HG03354 (cell line): ENCODE measurements around the gene TPCN2.

Experiments
- ATAC-seq: cut with Tn5 transposase; IDR thresholded peaks from one replicate; pipeline ENCODE4 v1.9.1; 2021; ENCODE audit warnings: mild to moderate bottlenecking; ENCODE audit not compliant: unreplicated experiment, poor library complexity, severe bottlenecking

Gene TPCN2

GRCh38 chr11:69169479-69169878 lies 120.7 kb downstream of the TPCN2 start:
- ATAC-seq: no peak

GRCh38 chr11:69170704-69171103 lies 122.0 kb downstream of the TPCN2 start:
- ATAC-seq: no peak

GRCh38 chr11:69171476-69172240 lies 122.9 kb downstream of the TPCN2 start:
- no peak for ATAC-seq

DNA sequence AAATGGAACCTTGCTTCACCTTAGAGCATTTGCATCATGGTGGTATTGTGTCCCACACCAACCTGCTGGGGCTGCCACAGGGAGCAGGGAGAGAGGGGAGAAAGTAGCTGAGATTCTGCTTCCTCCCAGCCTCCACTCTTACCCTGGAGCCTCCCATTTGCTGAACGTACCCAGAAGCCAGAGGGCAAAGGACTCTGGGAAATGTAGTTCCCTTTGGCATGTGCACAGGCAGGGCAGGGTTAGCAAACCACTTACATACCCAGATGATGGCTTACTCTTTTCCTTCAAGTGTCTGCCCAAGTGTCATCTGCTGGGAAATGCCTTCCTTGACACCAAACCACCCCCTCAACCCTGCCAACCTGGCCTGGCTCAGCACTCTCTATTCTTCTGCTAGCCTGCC lies 123.9 kb downstream of the TPCN2 start:
- no peak for ATAC-seq

- ATAC-seq: no peak
Observed at GRCh38 chr11:69173331-69173730, 124.6 kb downstream of the TPCN2 start.

DNA sequence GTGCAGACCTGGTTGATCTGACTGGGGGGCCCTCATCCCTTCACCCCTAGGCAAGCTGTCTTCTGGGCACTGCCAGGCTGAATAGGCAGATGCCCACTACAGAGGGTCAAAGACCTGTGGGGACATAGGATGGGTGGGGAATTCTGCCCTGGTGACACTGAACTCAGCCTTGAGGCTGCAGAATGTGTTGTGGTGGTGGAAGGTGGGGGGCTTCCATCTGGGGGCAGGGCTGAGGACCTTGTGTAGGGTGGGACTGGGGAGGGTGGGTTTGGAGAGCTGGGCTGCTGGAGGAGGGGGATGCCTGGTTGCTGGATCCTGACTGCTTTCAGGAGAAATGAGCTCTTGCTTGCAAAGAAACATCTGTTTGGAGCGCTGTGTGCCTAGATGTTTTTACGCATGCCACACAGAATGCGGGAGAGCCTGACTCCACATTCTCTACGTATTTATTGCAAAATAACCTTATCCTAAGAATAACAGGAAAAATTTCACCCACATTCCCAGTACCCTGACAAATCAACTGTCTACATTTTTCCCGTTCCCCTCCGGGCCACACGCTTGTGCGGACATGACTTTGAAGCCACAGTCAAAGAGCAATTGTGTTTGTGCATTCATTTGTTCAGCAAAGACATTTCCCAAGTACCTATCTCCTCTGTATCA lies 125.3 kb downstream of the TPCN2 start:
- ATAC-seq: no peak

GRCh38 chr11:69174841-69175240 lies 126.1 kb downstream of the TPCN2 start:
- ATAC-seq: no peak

- ATAC-seq: no peak
Observed at GRCh38 chr11:69178819-69179482, 130.2 kb downstream of the TPCN2 start.

DNA sequence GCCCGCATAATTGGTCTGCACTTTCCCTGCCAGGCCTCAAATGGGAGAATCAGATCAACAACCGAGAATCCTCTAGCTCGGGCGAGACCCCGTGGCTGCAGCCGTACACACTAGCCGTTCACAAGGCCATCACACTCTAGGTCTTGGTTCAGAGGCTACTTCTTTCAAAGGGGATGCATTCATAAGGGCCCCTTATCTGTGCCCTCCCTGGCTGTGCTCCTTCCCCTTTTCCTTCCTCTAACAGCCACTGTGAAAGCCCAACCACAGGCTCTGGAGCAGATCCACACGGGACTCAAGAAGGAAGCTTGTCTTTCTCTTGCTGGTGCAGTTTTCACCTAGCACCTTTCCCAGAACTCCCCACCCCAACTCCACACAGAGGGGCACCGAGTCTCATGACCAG lies 131.5 kb downstream of the TPCN2 start:
- ATAC-seq: no peak

- ATAC-seq: no peak
Observed at GRCh38 chr11:69180726-69181125, 132.0 kb downstream of the TPCN2 start.

DNA sequence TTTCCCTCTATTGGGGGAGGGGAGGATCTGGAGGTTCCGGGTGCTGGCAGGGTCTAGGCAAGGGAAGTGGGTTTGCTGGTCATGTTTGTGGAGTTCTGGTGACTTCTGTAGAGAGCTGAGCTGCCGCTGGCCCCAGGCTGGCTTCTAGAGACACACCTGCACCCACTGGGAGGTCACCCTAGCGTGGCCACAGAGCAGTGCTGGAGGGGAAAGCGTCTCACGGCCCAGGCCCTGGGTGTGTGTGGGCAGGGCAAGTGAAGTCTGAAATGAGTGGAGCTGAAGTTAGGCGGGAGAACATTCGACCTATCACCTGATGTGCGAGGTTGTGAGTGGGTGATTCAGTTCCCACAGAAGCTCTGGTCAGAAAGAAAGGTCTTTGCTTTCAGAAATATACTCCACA lies 134.9 kb downstream of the TPCN2 start:
- no peak for ATAC-seq
